GM21515 (cell line): ENCODE measurements around the gene CCDC150.
"Not testable (repeated sequence)": the region's sequence is repeated elsewhere in the genome, so short reads cannot be mapped to it uniquely, and the experiment has no call there.

Experiments
- ATAC-seq: cut with Tn5 transposase; IDR thresholded peaks from one replicate; pipeline ENCODE4 v1.9.1; 2021; ENCODE audit not compliant: unreplicated experiment

The CCDC150 gene

GRCh38 chr2:196703695-196704094 is 64.2 kb downstream of the CCDC150 start:
- ATAC-seq = no peak

GRCh38 chr2:196710056-196710455 is 70.5 kb downstream of the CCDC150 start:
- not testable (repeated sequence) for ATAC-seq

- no peak for ATAC-seq
These were observed 72.1 kb downstream of the CCDC150 start for GRCh38 chr2:196711625-196712024.

GRCh38 chr2:196712867-196713266 is 73.4 kb downstream of the CCDC150 start:
- ATAC-seq = no peak

GRCh38 chr2:196718419-196719109 is 79.0 kb downstream of the CCDC150 start:
- no peak for ATAC-seq

DNA sequence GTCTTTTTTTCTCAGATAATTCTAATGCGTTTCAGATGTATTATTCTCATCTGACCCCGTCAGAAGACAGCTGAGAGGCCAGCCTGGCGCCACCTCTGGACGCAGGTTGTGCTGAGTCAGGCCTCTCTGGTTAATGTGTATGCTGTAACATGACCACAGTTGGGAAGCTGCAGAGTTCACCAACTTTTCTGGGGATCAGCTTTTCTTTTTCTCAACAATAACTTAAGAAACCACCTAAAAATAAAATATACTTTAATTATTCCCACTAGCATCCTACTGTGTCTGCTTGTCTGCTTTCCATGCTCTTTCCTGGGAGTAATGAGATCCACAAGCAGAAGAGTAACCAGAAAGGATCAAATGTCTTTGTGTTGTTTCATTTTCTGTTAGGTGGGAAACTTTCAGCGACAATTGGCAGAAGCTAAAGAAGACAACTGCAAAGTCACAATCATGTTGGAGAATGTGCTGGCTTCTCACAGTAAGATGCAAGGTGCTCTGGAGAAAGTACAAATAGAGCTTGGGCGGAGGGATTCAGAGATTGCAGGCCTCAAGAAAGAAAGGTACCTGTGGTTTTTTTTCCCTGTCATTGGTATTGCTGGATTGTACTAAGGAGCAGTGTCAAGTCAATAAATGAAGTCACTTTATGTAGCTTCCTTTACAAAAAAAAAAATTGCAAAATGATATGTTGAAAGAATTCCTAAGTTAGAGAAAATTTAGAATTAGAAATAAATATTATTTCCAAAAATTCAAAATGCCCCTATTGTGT is 79.8 kb downstream of the CCDC150 start:
- no peak for ATAC-seq

GRCh38 chr2:196723571-196723970 is 84.1 kb downstream of the CCDC150 start:
- ATAC-seq = no peak

GRCh38 chr2:196725218-196725617 is 85.7 kb downstream of the CCDC150 start:
- ATAC-seq = no peak

DNA sequence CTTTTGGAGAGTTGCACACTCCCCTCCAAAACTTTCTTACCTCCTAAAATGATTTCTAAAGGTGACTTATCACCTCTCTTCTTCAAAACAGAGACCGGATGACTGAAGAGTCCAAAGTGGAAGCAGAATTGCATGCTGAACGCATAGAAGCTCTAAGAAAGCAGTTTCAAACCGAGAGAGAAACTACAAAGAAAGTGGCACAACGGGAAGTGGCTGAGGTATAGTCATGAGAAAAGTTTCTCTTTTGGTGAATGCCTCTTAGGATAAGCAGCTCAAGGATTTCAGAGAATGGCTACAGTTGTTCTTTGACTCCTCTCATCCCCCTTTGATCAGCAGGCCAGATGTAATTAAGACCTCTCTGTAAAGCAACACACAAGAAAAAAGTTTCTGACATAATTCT is 86.4 kb downstream of the CCDC150 start:
- ATAC-seq = no peak

- ATAC-seq = no peak
These were observed 89.9 kb downstream of the CCDC150 start for GRCh38 chr2:196729418-196729817.

DNA sequence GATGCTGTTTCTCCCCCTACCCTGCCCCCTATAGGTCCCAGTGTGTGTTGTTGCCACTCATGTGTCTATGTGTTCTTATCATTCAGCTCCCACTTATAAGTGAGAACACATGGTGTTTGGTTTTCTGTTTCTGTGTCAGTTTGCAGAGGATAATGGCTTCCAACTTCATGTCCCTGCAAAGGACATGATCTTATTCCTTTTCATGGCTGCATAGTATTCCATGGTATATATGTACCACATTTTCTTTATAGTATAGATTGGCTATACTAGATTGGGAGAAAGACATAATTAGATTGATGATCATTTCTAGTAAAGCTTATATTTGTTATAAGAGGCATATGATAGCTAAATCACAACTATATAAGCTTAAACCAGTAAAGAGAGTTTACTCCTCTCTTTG is 97.1 kb downstream of the CCDC150 start:
- not testable (repeated sequence) for ATAC-seq

- no peak for ATAC-seq
These were observed 97.5 kb downstream of the CCDC150 start for GRCh38 chr2:196737046-196737445.

GRCh38 chr2:196739031-196739430 is 99.5 kb downstream of the CCDC150 start:
- ATAC-seq = no peak

DNA sequence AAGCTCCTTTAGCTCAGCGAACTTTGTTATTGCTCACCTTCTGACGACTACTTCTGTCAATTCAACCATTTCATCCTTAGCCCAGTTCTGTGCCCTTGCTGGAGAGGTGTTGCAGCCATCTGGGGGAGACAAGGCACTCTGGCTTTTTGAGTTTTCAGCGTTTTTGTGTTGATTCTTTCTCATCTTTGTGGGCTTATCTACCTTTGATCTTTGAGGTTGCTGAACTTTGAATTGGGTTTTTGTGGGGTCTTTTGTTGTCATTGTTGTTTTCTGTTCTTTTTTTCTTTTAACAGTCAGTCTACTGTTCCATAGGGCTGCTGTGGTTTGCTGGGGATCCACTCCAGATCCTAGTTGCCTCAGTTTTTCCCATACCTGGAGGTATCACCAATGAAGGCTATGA is 102.7 kb downstream of the CCDC150 start:
- no peak for ATAC-seq

DNA sequence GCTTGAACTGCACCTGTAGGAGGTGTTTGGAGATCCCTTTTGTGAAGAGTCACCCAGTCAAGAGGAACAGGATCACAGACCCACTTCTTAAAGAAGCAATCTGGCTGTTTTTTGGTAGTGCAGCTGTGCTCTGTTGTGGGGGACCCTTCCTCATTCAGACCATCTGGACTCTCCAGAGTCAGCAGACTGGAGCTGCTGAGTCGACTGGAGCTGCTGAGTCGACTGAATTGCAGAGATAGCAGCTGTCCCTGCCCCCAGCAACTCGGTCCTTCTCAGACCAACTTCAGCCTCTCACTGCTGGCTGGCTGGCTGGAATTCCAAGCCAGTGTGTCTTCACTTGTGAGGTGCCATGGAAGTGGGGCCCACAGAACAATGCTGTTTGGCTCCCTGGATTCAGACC is 103.2 kb downstream of the CCDC150 start:
- no peak for ATAC-seq

DNA sequence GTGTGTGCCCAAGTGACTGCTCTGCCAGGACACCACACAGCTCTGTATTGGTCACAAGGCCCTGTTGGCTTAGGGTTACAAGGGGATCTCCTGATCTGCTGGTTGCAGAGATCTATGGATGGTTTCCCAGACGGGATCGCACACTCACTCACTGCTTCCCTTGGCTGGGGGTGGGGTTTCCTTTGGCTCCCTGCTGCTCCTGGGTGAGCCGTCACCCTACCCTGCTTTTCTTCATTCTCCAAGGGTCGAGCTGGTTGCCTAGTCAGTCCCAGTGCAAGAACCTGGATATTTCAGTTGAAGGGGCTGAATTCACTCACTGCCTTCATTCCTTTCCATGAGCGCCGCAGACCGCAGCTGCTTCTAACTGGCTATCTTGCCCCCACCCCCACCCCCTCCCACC is 103.7 kb downstream of the CCDC150 start:
- ATAC-seq = no peak

- ATAC-seq = no peak
These were observed 106.2 kb downstream of the CCDC150 start for GRCh38 chr2:196745711-196746110.

- no peak for ATAC-seq
These were observed 107.9 kb downstream of the CCDC150 start for GRCh38 chr2:196747400-196747799.

- ATAC-seq = no peak
These were observed 108.6 kb downstream of the CCDC150 start for GRCh38 chr2:196748123-196748522.

GRCh38 chr2:196750291-196750923 is 110.9 kb downstream of the CCDC150 start:
- ATAC-seq = peak; percentile 13

DNA sequence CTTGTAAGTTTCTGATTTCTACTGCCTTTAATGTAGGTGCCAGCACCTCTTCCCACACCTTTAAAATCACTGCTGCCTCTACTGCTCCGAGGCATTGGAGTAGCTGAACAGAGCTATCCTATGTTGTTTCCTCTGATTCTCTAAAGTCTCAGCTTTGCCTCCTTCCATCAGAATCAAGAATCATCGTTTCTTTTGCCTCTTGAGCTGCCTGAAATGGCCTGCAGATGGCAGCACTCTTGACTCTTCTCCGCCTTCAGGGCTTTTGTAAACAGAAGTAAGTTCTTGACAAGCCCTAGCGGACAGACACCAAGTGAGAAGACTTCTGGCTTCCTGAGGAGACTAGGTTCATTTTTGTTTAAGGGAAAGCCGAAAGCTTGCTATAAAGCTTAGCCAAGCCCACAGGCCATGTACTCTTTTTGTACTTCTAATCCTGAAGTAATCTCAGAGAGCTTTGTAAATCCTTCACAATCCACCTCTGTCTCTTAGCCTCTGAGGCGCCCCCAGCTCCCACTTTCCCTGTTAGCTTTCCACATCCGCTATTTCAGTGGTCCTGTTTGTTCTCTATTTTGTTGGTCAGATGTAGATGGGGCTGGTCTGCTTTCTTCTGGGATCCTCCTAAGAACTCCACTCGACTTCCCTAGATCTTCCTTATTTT is 111.6 kb downstream of the CCDC150 start:
- ATAC-seq = peak; percentile 97
